Measurements from ENCODE around the gene SSNA1. TPM values are rescaled to one million over a fixed set of nuclear protein-coding genes. Genes with fewer than 3 reads are reported as not detected.

Gene SSNA1
- total and polyA plus RNA-seq, 9 of the 15 experiments (the other 6 are each of a cell fraction or from before 2014, with no cell fraction given), result 1.9 to 130 (median 57.1) TPM

DNA sequence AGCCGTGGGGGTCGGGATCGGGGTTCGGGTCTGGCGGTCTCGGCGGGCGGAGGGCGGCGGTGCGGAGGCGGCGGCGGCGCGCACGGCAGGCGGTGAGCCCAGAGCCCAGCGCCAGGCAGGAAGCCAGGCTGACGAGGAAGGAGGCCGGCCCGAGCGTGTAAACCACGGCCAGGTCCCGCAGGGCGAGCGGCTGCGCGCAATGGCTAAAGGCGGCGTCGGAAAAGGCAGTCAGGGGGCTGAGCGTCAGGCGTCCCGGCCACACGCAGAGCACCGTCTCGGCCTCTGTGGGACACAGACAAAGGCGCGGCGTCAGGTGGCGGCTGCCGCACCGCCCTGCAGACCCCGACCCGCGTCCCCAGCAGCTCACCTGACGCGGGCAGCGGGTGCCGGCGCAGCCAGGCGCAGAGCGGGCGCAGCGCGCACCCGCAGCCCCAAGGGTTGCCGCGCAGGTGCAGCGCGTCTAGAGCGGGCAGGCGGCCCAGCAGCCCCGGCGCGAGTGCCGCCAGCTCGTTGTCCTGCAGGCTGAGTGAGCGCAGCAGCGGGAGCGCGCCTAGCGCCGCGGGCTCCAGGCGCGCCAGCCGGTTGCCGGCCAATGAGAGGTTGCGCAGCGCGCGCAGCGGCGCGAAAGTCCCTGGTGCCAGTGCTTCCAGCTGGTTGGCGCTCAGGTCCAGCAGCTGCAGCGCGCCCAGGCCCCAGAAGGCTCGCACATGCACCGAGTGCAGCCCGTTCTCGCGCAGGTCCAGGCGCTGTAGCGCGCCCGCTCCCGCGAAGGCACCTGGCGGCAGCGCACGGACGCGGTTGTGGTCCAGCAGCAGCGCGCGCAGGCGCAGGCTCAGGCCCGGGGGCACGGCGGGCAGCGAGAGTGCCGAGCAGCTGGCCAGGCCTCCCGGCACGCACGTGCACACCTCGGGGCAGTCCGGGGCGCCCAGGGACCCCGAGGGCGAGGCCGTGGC lies 19.3 kb upstream of the SSNA1 start (continued):
- TF ChIP-seq TCF3 (CRISPR knock-in tag; IDR thresholded peaks at IDR 0.05) (no peak), GABPB2 (CRISPR knock-in tag; conservative IDR thresholded peaks at IDR 0.05) (no peak), HLTF (IDR thresholded peaks at IDR 0.05) (no peak), SPI1 (IDR thresholded peaks at IDR 0.05; ENCODE audit: borderline replicate concordance, low read depth, low read length) (no peak), ZNF717 (CRISPR knock-in tag; IDR thresholded peaks at IDR 0.05) (no peak), EP300 (IDR thresholded peaks at IDR 0.05; ENCODE audit: low read length) (no peak), KAT8 (IDR thresholded peaks at IDR 0.05; ENCODE audit: low read depth) (no peak), CHCHD3 (CRISPR knock-in tag; IDR thresholded peaks at IDR 0.05) (no peak), ZNF76 (CRISPR knock-in tag; IDR thresholded peaks at IDR 0.05; ENCODE audit: borderline replicate concordance) (no peak), ZNF41 (CRISPR knock-in tag; conservative IDR thresholded peaks at IDR 0.05) (no peak), TRIM28 (IDR thresholded peaks at IDR 0.05) (no peak)
- TF ChIP-seq, protein P1, sequence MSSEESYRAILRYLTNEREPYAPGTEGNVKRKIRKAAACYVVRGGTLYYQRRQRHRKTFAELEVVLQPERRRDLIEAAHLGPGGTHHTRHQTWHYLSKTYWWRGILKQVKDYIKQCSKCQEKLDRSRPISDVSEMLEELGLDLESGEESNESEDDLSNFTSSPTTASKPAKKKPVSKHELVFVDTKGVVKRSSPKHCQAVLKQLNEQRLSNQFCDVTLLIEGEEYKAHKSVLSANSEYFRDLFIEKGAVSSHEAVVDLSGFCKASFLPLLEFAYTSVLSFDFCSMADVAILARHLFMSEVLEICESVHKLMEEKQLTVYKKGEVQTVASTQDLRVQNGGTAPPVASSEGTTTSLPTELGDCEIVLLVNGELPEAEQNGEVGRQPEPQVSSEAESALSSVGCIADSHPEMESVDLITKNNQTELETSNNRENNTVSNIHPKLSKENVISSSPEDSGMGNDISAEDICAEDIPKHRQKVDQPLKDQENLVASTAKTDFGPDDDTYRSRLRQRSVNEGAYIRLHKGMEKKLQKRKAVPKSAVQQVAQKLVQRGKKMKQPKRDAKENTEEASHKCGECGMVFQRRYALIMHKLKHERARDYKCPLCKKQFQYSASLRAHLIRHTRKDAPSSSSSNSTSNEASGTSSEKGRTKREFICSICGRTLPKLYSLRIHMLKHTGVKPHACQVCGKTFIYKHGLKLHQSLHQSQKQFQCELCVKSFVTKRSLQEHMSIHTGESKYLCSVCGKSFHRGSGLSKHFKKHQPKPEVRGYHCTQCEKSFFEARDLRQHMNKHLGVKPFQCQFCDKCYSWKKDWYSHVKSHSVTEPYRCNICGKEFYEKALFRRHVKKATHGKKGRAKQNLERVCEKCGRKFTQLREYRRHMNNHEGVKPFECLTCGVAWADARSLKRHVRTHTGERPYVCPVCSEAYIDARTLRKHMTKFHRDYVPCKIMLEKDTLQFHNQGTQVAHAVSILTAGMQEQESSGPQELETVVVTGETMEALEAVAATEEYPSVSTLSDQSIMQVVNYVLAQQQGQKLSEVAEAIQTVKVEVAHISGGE (CRISPR knock-in tag; IDR thresholded peaks at IDR 0.05), result no peak
- TF ChIP-seq, protein P2, sequence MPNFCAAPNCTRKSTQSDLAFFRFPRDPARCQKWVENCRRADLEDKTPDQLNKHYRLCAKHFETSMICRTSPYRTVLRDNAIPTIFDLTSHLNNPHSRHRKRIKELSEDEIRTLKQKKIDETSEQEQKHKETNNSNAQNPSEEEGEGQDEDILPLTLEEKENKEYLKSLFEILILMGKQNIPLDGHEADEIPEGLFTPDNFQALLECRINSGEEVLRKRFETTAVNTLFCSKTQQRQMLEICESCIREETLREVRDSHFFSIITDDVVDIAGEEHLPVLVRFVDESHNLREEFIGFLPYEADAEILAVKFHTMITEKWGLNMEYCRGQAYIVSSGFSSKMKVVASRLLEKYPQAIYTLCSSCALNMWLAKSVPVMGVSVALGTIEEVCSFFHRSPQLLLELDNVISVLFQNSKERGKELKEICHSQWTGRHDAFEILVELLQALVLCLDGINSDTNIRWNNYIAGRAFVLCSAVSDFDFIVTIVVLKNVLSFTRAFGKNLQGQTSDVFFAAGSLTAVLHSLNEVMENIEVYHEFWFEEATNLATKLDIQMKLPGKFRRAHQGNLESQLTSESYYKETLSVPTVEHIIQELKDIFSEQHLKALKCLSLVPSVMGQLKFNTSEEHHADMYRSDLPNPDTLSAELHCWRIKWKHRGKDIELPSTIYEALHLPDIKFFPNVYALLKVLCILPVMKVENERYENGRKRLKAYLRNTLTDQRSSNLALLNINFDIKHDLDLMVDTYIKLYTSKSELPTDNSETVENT (CRISPR knock-in tag; IDR thresholded peaks at IDR 0.05), result no peak
- TF ChIP-seq, protein P3, sequence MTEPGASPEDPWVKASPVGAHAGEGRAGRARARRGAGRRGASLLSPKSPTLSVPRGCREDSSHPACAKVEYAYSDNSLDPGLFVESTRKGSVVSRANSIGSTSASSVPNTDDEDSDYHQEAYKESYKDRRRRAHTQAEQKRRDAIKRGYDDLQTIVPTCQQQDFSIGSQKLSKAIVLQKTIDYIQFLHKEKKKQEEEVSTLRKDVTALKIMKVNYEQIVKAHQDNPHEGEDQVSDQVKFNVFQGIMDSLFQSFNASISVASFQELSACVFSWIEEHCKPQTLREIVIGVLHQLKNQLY (CRISPR knock-in tag; conservative IDR thresholded peaks at IDR 0.05), result no peak
- TF ChIP-seq, protein P4, sequence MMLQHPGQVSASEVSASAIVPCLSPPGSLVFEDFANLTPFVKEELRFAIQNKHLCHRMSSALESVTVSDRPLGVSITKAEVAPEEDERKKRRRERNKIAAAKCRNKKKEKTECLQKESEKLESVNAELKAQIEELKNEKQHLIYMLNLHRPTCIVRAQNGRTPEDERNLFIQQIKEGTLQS (IDR thresholded peaks at IDR 0.05), result no peak
- TF ChIP-seq, protein P4 (CRISPR knock-in tag; conservative IDR thresholded peaks at IDR 0.05), result no peak
- TF ChIP-seq, protein P5, sequence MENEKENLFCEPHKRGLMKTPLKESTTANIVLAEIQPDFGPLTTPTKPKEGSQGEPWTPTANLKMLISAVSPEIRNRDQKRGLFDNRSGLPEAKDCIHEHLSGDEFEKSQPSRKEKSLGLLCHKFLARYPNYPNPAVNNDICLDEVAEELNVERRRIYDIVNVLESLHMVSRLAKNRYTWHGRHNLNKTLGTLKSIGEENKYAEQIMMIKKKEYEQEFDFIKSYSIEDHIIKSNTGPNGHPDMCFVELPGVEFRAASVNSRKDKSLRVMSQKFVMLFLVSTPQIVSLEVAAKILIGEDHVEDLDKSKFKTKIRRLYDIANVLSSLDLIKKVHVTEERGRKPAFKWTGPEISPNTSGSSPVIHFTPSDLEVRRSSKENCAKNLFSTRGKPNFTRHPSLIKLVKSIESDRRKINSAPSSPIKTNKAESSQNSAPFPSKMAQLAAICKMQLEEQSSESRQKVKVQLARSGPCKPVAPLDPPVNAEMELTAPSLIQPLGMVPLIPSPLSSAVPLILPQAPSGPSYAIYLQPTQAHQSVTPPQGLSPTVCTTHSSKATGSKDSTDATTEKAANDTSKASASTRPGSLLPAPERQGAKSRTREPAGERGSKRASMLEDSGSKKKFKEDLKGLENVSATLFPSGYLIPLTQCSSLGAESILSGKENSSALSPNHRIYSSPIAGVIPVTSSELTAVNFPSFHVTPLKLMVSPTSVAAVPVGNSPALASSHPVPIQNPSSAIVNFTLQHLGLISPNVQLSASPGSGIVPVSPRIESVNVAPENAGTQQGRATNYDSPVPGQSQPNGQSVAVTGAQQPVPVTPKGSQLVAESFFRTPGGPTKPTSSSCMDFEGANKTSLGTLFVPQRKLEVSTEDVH (IDR thresholded peaks at IDR 0.05; ENCODE audit: low read depth, partially characterized antibody), result no peak
